ENCODE measurements around the gene STAMBPL1.

DNA sequence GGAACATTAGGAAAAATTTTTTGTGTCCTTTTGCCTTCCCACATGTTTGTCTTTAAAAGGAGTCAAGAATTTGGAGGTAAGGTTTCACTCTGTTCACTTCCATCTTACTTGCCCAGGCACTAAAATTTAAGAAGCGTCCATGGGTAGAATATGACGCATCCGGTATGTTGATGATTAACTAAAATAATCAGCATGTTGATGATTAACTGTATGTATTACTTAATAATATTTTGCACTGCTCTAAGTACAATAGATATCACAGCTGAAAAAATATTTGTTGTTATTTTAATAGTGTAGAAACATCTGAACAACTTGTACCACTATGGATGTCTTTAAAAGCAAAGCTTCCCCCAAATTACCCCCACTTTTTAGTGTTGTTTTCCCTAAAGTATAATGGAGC is 39.9 kb upstream of the STAMBPL1 start:
- TF ChIP-seq, protein P1, sequence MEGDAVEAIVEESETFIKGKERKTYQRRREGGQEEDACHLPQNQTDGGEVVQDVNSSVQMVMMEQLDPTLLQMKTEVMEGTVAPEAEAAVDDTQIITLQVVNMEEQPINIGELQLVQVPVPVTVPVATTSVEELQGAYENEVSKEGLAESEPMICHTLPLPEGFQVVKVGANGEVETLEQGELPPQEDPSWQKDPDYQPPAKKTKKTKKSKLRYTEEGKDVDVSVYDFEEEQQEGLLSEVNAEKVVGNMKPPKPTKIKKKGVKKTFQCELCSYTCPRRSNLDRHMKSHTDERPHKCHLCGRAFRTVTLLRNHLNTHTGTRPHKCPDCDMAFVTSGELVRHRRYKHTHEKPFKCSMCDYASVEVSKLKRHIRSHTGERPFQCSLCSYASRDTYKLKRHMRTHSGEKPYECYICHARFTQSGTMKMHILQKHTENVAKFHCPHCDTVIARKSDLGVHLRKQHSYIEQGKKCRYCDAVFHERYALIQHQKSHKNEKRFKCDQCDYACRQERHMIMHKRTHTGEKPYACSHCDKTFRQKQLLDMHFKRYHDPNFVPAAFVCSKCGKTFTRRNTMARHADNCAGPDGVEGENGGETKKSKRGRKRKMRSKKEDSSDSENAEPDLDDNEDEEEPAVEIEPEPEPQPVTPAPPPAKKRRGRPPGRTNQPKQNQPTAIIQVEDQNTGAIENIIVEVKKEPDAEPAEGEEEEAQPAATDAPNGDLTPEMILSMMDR (IDR thresholded peaks at IDR 0.05; ENCODE audit: insufficient read depth, low read depth, low read length): no peak
- TF ChIP-seq EZH2 (IDR thresholded peaks at IDR 0.05; ENCODE audit: insufficient read depth, low read length): no peak

Data from astrocyte (in vitro differentiated cells and primary cell).